NT2/D1 (cell line): ENCODE data around the gene RETN.

Experiments used
- DNase-seq: peaks from one replicate; pipeline ENCODE4 v3.0.0-alpha.2; 2011; ENCODE audit warnings: low read depth, low spot score
- H3K27me3 ChIP-seq: 2 replicates; pipeline ENCODE4 v1.6.0; 2011; ENCODE audit warnings: mild to moderate bottlenecking; ENCODE audit not compliant: insufficient read length, insufficient read depth
- H3K36me3 ChIP-seq: 2 replicates; pipeline ENCODE4 v1.6.1; 2011; ENCODE audit warnings: mild to moderate bottlenecking, low read length, mixed read lengths; ENCODE audit not compliant: insufficient read depth, insufficient read length
- H3K4me1 ChIP-seq: 2 replicates; pipeline ENCODE4 v1.5.1; 2011; ENCODE audit not compliant: insufficient read depth, insufficient read length
- H3K4me3 ChIP-seq: 2 replicates; pipeline ENCODE4 v1.5.1; 2011; ENCODE audit warnings: low read depth; ENCODE audit not compliant: insufficient read length
- H3K9ac ChIP-seq: 2 replicates; pipeline ENCODE4 v1.6.0; 2011; ENCODE audit warnings: low read depth; ENCODE audit not compliant: insufficient read length
- H3K9me3 ChIP-seq: 2 replicates; pipeline ENCODE4 v1.5.1; 2011; ENCODE audit warnings: mild to moderate bottlenecking, low read length; ENCODE audit not compliant: insufficient read depth
- SUZ12 ChIP-seq: IDR thresholded peaks from 2 replicates; pipeline ENCODE4 v1.6.1; 2011; ENCODE audit not compliant: insufficient read length, insufficient read depth; ENCODE audit errors: extremely low read depth
- YY1 ChIP-seq: IDR thresholded peaks from 2 replicates; pipeline ENCODE4 v1.6.1; 2011; ENCODE audit not compliant: insufficient read length, insufficient read depth
- ZNF274 ChIP-seq: IDR thresholded peaks from 2 replicates; pipeline ENCODE4 v1.6.1; 2011; ENCODE audit warnings: mild to moderate bottlenecking, low read depth, low read length

The RETN gene

GRCh38 chr19:7645656-7646425 is 23.0 kb upstream of the RETN start:
- DNase-seq = no peak
- no peaks in the 10 kb centered on the region for H3K9me3 ChIP-seq
- H3K36me3 ChIP-seq = peaks cover 32% of the 10 kb centered on the region
- no peak overlapping the region for H3K4me3 ChIP-seq
- no peak for TF ChIP-seq YY1
- TF ChIP-seq ZNF274 = no peak
- no peak for TF ChIP-seq SUZ12
- H3K9ac ChIP-seq = peak overlapping the region; percentile 50
- peaks cover 9% of the 10 kb centered on the region for H3K27me3 ChIP-seq
- H3K4me1 ChIP-seq = peaks cover 6% of the 10 kb centered on the region

DNA sequence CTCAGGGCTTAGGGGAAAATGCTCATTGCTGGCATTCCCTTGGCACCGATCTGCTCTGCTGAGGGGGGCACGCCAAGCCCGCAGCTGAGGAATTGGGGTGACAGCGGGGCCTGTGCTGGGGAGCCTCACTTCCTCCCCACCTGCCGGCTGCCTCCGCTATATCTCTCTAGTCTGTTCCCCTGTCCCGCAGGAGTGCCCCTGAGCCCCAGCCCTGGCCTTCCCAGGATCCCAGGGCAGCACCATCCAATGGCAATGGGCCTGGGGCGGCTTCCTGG is 22.5 kb upstream of the RETN start:
- Histone ChIP-seq H3K4me1 (peaks cover 6% of the 10 kb centered on the region), H3K9ac (no peak overlapping the region), H3K4me3 (no peak overlapping the region), H3K9me3 (no peaks in the 10 kb centered on the region), H3K36me3 (peaks cover 32% of the 10 kb centered on the region), H3K27me3 (peaks cover 14% of the 10 kb centered on the region)
- DNase-seq = no peak
- TF ChIP-seq YY1 = no peak
- TF ChIP-seq ZNF274 = no peak
- TF ChIP-seq SUZ12 = no peak

DNA sequence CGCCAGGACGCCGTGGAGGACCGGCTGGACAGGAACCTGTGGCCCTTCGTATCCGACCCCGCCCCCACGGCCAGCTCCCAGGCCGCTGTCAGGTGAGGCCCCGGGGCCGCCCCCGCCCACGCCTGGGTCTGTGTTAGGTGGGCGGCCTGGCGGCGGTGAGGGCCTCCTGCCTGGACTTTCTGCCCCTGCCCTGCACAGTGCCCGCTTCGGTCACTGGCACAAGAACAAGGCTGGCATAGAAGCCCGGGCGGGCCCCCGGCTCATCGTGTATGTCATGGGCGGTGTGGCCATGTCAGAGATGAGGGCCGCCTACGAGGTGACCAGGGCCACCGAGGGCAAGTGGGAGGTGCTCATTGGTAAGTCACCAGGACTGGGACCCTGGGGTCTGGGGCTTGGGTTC is 21.7 kb upstream of the RETN start:
- Histone ChIP-seq H3K27me3 (peaks cover 18% of the 10 kb centered on the region), H3K9me3 (no peaks in the 10 kb centered on the region), H3K4me3 (no peak overlapping the region), H3K9ac (no peak overlapping the region), H3K4me1 (peaks cover 6% of the 10 kb centered on the region), H3K36me3 (peaks cover 32% of the 10 kb centered on the region)
- DNase-seq = no peak
- TF ChIP-seq ZNF274 (no peak), SUZ12 (no peak), YY1 (no peak)

- no peak for DNase-seq
- TF ChIP-seq YY1 = no peak
- TF ChIP-seq SUZ12 = no peak
- no peak for TF ChIP-seq ZNF274
- Histone ChIP-seq H3K4me3 (no peak overlapping the region), H3K27me3 (peaks cover 24% of the 10 kb centered on the region), H3K4me1 (peaks cover 6% of the 10 kb centered on the region), H3K9me3 (no peaks in the 10 kb centered on the region), H3K36me3 (peaks cover 27% of the 10 kb centered on the region), H3K9ac (no peak overlapping the region)
Observed at GRCh38 chr19:7648265-7649014, 20.4 kb upstream of the RETN start.

DNA sequence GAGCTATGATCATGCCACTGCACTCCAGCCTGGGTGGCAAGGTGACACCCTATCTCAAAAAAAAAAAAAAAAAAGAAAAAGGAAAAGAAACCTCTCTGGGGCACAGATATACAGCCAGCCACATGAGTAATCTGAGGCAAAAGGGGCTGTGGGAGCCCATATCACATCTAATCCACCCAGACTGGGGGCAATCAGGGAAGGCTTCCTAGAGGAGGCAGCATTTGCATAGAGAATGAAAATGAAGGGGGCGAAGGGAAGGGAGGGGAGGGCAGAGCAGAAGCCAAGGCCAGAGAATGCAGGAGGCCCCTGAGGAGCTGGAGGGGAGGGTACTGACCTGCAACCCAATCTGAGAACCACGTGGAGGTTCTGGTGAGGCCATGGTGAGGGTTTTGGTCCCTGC is 18.7 kb upstream of the RETN start:
- H3K4me1 ChIP-seq = peaks cover 6% of the 10 kb centered on the region
- no peak overlapping the region for H3K4me3 ChIP-seq
- no peak for TF ChIP-seq YY1
- DNase-seq = no peak
- H3K9ac ChIP-seq = no peak overlapping the region
- peaks cover 17% of the 10 kb centered on the region for H3K36me3 ChIP-seq
- H3K9me3 ChIP-seq = no peaks in the 10 kb centered on the region
- peaks cover 24% of the 10 kb centered on the region for H3K27me3 ChIP-seq

DNA sequence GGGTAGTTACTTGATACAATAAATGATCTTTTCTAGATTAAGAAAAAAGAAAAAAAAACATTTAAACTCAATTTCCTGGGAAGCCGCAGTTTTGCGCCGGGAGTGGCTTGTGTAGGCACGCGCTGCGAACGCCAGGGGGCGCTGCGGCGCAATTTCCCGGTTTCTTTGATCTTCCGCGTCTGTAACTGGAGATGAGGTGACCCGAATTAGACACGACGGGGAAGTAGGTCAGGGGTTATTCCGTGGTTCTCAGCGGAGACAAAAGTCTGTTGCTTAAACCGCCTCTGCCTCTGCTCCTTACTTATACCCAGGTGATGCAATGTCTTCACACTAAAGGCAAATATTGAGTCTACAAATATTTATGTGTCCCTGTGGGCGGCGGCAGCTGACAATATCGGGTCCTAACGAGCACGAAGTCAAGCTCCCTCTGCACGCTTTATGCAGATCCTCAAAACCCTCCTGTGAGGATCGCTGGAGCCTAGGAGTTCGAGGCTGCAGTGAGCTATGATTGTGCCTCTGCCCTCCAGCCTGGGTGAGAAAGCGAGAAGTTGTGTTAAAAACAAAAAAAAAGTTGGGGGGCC is 16.7 kb upstream of the RETN start:
- H3K4me3 ChIP-seq = peak overlapping the region; percentile 8
- H3K9ac ChIP-seq = peak overlapping the region; percentile 29

DNA sequence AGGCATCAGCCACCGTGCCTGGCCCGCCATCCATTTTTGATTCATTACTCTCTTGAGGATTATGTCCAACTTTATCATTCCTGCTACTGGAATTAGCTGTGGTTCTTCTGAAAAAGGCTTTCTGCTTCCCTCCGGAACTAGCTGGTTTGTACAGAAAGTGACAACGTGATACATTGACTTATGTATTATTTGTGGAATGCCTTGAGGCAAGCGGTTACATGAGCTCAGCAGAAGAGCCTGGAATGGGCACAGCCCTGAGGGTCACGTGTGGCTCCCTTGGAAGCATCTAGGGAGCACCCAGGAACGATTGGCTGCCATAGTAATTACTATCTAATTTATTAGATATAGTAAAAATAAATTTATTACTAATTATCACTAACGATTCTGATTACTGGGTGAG is 14.4 kb upstream of the RETN start:
- Histone ChIP-seq H3K9me3 (no peaks in the 10 kb centered on the region), H3K9ac (no peak overlapping the region), H3K4me1 (peaks cover 8% of the 10 kb centered on the region), H3K4me3 (no peak overlapping the region), H3K36me3 (no peaks in the 10 kb centered on the region), H3K27me3 (peaks cover 27% of the 10 kb centered on the region)
- DNase-seq = no peak
- TF ChIP-seq SUZ12 = no peak
- TF ChIP-seq ZNF274 = no peak
- TF ChIP-seq YY1 = no peak

More for the DNA sequence above, 16.7 kb upstream of the RETN start:
- peaks cover 27% of the 10 kb centered on the region for H3K27me3 ChIP-seq
- TF ChIP-seq ZNF274 (no peak), YY1 (no peak), SUZ12 (no peak)
- peak; percentile 66 for DNase-seq
- peaks cover 9% of the 10 kb centered on the region for H3K36me3 ChIP-seq
- H3K4me1 ChIP-seq = peaks cover 5% of the 10 kb centered on the region
- no peaks in the 10 kb centered on the region for H3K9me3 ChIP-seq
